Thyroid gland (tissue), 4 donors: ENCODE data around the gene MARK4.

ENCODE experiments used
- CTCF ChIP-seq, 6 experiments: fragments of 200-600 bp in 3 of 6; fragments of 450-650 bp in 3 of 6; sonication (generic) in 3 of 6; IDR thresholded peaks; one replicate each; pipeline ENCODE4 v1.5.1; 2016 to 2019; ENCODE audit warnings: antibody characterized with exemption in 6 of 6, mild to moderate bottlenecking in 2 of 6, inconsistent platforms in 1 of 6, moderate library complexity in 1 of 6
- POLR2A ChIP-seq, 2 donors: fragments of 450-650 bp; IDR thresholded peaks; one replicate each; pipeline ENCODE4 v1.6.1; 2017; ENCODE audit warnings: antibody characterized with exemption in 2 of 2, mild to moderate bottlenecking in 2 of 2, moderate library complexity in 1 of 2

GRCh38 chr19:45352062-45352461 lies 101.0 kb downstream of the MARK4 start:
- no peak for TF ChIP-seq CTCF (IDR thresholded peaks at IDR 0.05)
- no peak for TF ChIP-seq POLR2A (IDR thresholded peaks at IDR 0.05)
